HG02588 (cell line): ENCODE measurements around the gene AOC2.
A peak's percentile ranks its signal among the peaks of the same experiment; 100 is the strongest.
"Not testable (repeated sequence)": the region's sequence is repeated elsewhere in the genome, so short reads cannot be mapped to it uniquely, and the experiment has no call there.

ENCODE experiments used
- ATAC-seq: cut with Tn5 transposase; IDR thresholded peaks from one replicate; pipeline ENCODE4 v1.9.1; 2021; ENCODE audit warnings: mild to moderate bottlenecking, moderate library complexity; ENCODE audit not compliant: unreplicated experiment

Gene AOC2

DNA sequence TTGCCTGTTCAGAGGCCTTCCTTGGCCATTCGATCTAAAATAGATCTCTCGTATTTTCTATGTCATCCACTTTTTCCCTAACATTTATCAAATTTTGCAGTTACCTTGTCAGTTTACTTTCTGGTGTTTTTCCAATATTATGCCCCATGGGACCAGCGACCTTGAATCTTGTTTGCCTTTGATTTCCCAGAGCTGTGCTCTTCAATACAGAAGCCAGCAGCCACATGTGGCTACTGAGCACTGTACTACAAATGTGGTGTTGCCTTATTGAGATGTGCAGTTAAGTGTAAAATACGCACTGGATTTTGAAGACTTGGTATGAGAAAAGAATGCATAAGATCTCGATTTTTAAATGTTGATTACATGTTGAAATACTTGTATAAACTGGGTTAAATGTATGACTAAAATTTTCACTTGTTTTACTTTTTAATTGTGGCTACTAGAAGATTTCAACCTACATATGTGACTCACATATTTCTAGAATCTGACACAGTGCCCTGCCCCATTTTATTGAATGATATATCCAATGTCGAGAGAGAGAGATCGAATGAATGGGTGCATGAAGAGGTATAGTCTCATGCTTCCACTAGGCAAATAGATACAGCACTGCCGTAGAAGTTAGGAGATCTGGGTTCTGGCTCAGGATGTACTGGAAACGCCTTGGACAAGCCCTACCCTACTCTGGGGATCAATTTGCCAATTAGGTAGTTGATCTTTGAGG lies 12.0 kb upstream of the AOC2 start:
- no peak for ATAC-seq

GRCh38 chr17:42832934-42833766 lies 11.2 kb upstream of the AOC2 start, which contains the start of gene PSME3:
Gene PSME3, plus strand, starts transcription at chr17:42833397. Its CDS starts 235 bp downstream, at chr17:42833632.
- ATAC-seq = peak; percentile 77

GRCh38 chr17:42833767-42834422 lies 10.5 kb upstream of the AOC2 start:
- ATAC-seq = no peak

- ATAC-seq = no peak
Observed at GRCh38 chr17:42835732-42836131, 8.6 kb upstream of the AOC2 start.

DNA sequence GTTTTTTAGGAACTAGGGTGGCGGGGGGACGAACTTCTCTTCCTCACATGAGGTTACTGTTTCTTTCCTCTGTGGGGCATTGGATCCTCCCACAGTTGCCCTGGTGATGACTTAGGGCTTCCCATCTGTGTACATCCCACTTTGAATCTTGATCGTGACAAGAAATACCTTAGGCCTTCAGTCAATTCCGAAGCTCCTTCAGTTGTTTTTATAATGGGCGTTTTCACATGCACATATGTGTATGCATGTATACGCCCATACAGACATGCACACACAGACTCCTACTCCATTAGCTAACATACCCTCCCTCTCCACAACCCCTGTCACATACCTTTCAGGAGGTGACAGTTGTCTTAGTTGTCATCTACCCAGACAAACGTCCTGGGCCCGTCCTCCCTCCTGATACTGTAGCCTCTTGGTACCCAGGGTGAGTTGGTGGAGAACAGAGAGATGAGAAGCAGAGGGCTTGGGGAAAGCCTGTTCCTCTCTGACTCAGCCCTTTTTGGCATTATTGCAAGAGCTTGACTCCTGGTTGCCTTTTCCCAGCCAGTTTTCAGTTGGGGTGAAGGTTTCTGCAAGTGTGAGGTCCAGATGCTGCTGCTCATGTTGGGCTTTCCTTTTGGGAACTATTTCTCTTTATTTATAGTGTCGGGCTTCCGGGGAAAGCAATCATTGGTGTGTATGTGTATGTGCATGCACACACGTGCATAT lies 2.2 kb upstream of the AOC2 start:
- no peak for ATAC-seq

GRCh38 chr17:42843358-42843934 lies 934 bp upstream of the AOC2 start:
- ATAC-seq = no peak

- ATAC-seq = no peak
Observed at GRCh38 chr17:42844761-42845555, 578 bp downstream of the AOC2 start.

GRCh38 chr17:42845556-42845917 lies 1.2 kb downstream of the AOC2 start:
- ATAC-seq = no peak

- ATAC-seq = no peak
Observed at GRCh38 chr17:42845918-42846593, 1.7 kb downstream of the AOC2 start.

DNA sequence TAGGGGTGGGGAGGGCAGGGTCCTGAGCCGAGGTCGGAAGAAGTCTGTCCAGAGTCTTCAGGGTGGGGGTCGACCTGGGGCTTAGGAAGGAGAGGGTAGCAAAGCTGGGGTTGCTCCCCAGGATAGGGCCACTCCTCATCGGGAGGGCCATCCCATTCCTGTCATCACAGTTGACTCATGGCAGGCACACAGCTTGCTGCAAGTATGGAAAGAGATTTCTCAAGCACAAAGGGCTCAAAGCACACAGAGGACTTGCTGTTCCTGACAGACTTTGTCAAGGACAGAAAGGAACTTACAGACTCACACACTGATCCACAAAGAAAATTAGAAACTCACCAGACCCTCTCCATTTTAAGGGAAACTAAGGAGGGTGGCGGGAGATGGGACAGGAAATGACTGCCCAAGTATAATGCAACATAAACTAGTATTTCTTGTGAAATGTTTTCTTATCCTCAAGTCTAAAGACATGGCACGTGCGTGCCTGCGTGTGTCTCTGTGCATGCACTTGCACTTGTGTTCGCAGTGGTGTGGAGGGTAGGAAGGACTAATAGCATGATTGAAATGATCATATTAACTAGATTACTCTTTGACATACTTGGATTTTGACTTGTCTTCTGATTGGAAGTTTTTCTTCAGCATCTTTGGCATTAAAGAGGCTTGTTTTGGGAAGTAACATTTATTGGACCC lies 2.4 kb downstream of the AOC2 start:
- ATAC-seq = no peak

- ATAC-seq = no peak
Observed at GRCh38 chr17:42848093-42848492, 3.7 kb downstream of the AOC2 start.

GRCh38 chr17:42849031-42849430 lies 4.7 kb downstream of the AOC2 start:
- no peak for ATAC-seq

- ATAC-seq = no peak
Observed at GRCh38 chr17:42849451-42850181, 5.2 kb downstream of the AOC2 start.

- no peak for ATAC-seq
Observed at GRCh38 chr17:42850954-42851353, 6.6 kb downstream of the AOC2 start, which contains the start of gene AOC3. Gene AOC3, plus strand, starts transcription at chr17:42851199. Its CDS starts 145 bp downstream, at chr17:42851344.

- ATAC-seq = not testable (repeated sequence)
Observed at GRCh38 chr17:42851371-42852240, 7.2 kb downstream of the AOC2 start.

- no peak for ATAC-seq
Observed at GRCh38 chr17:42852351-42852750, 8.0 kb downstream of the AOC2 start.

GRCh38 chr17:42853004-42853403 lies 8.6 kb downstream of the AOC2 start:
- ATAC-seq = no peak
